GM12891 (cell line): ENCODE data around the gene PSMD12.

ENCODE experiments used
- POLR2A ChIP-seq: IDR thresholded peaks from 2 replicates; pipeline ENCODE4 v1.6.1; 2011; ENCODE audit warnings: low read depth, low read length, control low read depth
- POLR2AphosphoS5 ChIP-seq: IDR thresholded peaks from 2 replicates; pipeline ENCODE4 v1.6.1; 2011; ENCODE audit warnings: low read depth, low read length, control low read depth
- POU2F2 ChIP-seq: IDR thresholded peaks from 2 replicates; pipeline ENCODE4 v1.6.1; 2011; ENCODE audit warnings: low read depth, mild to moderate bottlenecking, control low read depth, low read length, moderate library complexity
- SPI1 ChIP-seq: IDR thresholded peaks from 2 replicates; pipeline ENCODE4 v1.6.1; 2011; ENCODE audit warnings: low read depth, low read length, control low read depth
- TAF1 ChIP-seq: IDR thresholded peaks from 2 replicates; pipeline ENCODE4 v1.6.1; 2011; ENCODE audit warnings: low read depth, low read length, control low read depth

DNA sequence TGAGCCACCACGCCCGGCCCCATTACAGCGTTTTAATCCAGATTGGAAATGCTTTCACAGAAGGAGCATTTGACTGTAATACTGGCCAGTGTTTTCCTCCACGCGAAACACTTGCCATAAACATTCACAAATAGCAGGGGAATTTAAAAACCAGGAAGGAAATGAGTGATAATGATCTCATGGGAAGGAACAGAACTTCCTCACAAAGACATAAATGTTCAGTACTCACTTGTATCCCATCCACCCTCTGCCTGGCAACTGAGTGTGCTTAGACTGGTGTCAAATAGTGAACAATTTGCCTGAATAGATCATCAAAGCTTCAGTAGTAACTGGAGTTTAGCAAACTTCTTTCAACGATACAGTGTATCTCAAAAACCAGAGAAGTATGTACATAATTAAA is 54.1 kb downstream of the PSMD12 start:
- TF ChIP-seq TAF1 (no peak), POLR2A (no peak), SPI1 (no peak), POLR2AphosphoS5 (no peak), POU2F2 (no peak)
